Kidney (tissue), 14 donors: ENCODE data around the gene TCF4. TPM values are rescaled to one million over a fixed set of nuclear protein-coding genes. Genes with fewer than 3 reads are reported as not detected.

Source experiments
- DNase-seq, 5 donors: peaks; one replicate each; pipeline ENCODE4 v3.0.0-alpha.2; 2013 to 2020
- FAIRE-seq: peaks from 2 replicates; lab custom pipeline; 2012; peaks lifted over from hg19 to GRCh38; lab: Jason Lieb, UNC
- H3K27ac ChIP-seq, 2 donors: one replicate each; pipeline ENCODE4 v1.7.0; 2013; ENCODE audit warnings: low read depth in 2 of 2, low read length in 2 of 2, inconsistent platforms in 1 of 2
- H3K27me3 ChIP-seq: one replicate; pipeline ENCODE4 v1.7.1; 2013; ENCODE audit warnings: low read length, inconsistent platforms; ENCODE audit not compliant: control insufficient read depth, insufficient read depth
- H3K36me3 ChIP-seq, 3 donors: one replicate each; pipeline versions ENCODE4 v1.7.0 to v1.7.1; 2013; ENCODE audit warnings: low read length in 3 of 3, control low read depth in 1 of 3, inconsistent platforms in 1 of 3; ENCODE audit not compliant: insufficient read depth in 3 of 3, control insufficient read depth in 2 of 3
- H3K4me1 ChIP-seq, 3 donors: one replicate each; pipeline versions ENCODE4 v1.7.0 to v1.7.1; 2013; ENCODE audit warnings: low read length in 3 of 3, inconsistent platforms in 1 of 3, low read depth in 1 of 3; ENCODE audit not compliant: control insufficient read depth in 2 of 3, insufficient read depth in 2 of 3
- H3K4me3 ChIP-seq, 3 donors: one replicate each; pipeline versions ENCODE4 v1.7.0 to v1.8.1; 2013; ENCODE audit warnings: low read length in 3 of 3, control low read depth in 1 of 3, inconsistent platforms in 1 of 3
- H3K9ac ChIP-seq, 3 donors: one replicate each; pipeline versions ENCODE4 v1.7.0 to v1.7.1; 2013; ENCODE audit warnings: low read length in 3 of 3, control low read depth in 1 of 3, inconsistent platforms in 1 of 3
- H3K9me3 ChIP-seq, 3 donors: one replicate each; pipeline versions ENCODE4 v1.7.0 to v1.7.1; 2013; ENCODE audit warnings: low read length in 3 of 3, control low read depth in 1 of 3, inconsistent platforms in 1 of 3; ENCODE audit not compliant: control insufficient read depth in 2 of 3, insufficient read depth in 1 of 3
- intact Hi-C: fragments of 100-400 bp; cut with DNase I; formaldehyde crosslinking; loops from one replicate; pipeline ENCODE4 v1.11.1; 2022
- polyA plus RNA-seq: library from polyadenylated mRNA; stranded (reverse); fragments of 350-450 nt; fragmentation: Illumina TruSeq; extraction: RNeasy Lipid Tissue Mini Kit (QIAGEN cat#74804); gene quantifications from one replicate; pipeline ENCODE4 v1.2.3, GENCODE V29; 2014; ENCODE audit warnings: low read depth, low replicate concordance; ENCODE audit not compliant: insufficient read depth
- total RNA-seq: library from RNA; stranded (reverse); fragmentation: NEBNext Ultra II Directional; extraction: Animal tissue kit (Norgen Biotek cat#: 25700); gene quantifications from one replicate; pipeline ENCODE4 v1.2.1, GENCODE V29; 2021
- TF ChIP-seq, protein P1 (sequence below): IDR thresholded peaks from 3 replicates; pipeline ENCODE4 v1.5.1; 2012; ENCODE audit warnings: mild to moderate bottlenecking, moderate library complexity, borderline replicate concordance; ENCODE audit not compliant: insufficient read depth; ENCODE audit errors: extremely low read depth
- donor health status: control.
- donor health status: control.
- donor health status: control.
- donor health status: control.
- donor health status: control.
- donor health status: DM: yes; HTN: yes; CAD: no.
- donor health status: Normal renal cell carcinoma (clear cell type).

TCF4 gene
- total and polyA plus RNA-seq, 2 donors from 2014 or later: 4.4 to 60.3 TPM

GRCh38 chr18:55224086-55224625 lies 363.8 kb downstream of the TCF4 start:
- intact Hi-C loops: no loop called here
- TF ChIP-seq, protein P1, sequence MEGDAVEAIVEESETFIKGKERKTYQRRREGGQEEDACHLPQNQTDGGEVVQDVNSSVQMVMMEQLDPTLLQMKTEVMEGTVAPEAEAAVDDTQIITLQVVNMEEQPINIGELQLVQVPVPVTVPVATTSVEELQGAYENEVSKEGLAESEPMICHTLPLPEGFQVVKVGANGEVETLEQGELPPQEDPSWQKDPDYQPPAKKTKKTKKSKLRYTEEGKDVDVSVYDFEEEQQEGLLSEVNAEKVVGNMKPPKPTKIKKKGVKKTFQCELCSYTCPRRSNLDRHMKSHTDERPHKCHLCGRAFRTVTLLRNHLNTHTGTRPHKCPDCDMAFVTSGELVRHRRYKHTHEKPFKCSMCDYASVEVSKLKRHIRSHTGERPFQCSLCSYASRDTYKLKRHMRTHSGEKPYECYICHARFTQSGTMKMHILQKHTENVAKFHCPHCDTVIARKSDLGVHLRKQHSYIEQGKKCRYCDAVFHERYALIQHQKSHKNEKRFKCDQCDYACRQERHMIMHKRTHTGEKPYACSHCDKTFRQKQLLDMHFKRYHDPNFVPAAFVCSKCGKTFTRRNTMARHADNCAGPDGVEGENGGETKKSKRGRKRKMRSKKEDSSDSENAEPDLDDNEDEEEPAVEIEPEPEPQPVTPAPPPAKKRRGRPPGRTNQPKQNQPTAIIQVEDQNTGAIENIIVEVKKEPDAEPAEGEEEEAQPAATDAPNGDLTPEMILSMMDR: no peak
- no peaks in the 10 kb centered on the region for H3K27me3 ChIP-seq

GRCh38 chr18:55221622-55222021 lies 366.4 kb downstream of the TCF4 start:
- no peaks in the 10 kb centered on the region for H3K27me3 ChIP-seq
- no peaks in the 10 kb centered on the region for H3K36me3 ChIP-seq
- no peak overlapping the region for H3K4me3 ChIP-seq
- intact Hi-C loops: no loop called here
- TF ChIP-seq, protein P1: no peak
- H3K9ac ChIP-seq: no peak overlapping the region
- no peaks in the 10 kb centered on the region for H3K4me1 ChIP-seq
- H3K27ac ChIP-seq: no peak overlapping the region
- DNase-seq: no peak
- H3K9me3 ChIP-seq: no peaks in the 10 kb centered on the region
- no peak for FAIRE-seq

More at GRCh38 chr18:55224086-55224625, 363.8 kb downstream of the TCF4 start:
- Histone ChIP-seq H3K27ac (no peak overlapping the region), H3K4me3 (no peak overlapping the region), H3K36me3 (no peaks in the 10 kb centered on the region), H3K4me1 (no peaks in the 10 kb centered on the region), H3K9me3 (no peaks in the 10 kb centered on the region), H3K9ac (no peak overlapping the region)
- no peak for DNase-seq
- no peak for FAIRE-seq

DNA sequence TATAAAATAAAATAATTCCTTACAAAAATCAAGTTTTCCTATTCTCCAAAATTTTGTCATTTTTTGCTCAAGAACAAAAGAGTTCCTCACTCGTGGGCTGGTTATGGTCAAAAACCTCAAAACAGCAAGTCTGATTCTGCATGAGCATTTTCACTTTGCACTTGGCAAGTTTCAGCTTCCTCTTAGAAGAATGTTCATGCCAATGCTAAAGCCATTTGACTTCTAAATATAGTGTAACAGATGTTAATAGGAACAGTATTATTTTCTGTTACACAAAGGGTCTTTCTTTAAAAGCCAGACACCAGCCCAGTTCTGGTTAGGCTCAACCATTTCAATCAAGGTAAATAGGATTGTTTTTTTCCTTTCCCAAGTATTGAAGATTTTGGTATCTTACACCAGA lies 367.5 kb downstream of the TCF4 start:
- intact Hi-C loops: no loop called here
- no peaks in the 10 kb centered on the region for H3K36me3 ChIP-seq
- DNase-seq (no peak), FAIRE-seq (no peak)
- no peaks in the 10 kb centered on the region for H3K27me3 ChIP-seq
- no peaks in the 10 kb centered on the region for H3K4me1 ChIP-seq
- H3K4me3 ChIP-seq: no peak overlapping the region
- no peak overlapping the region for H3K27ac ChIP-seq
- H3K9ac ChIP-seq: no peak overlapping the region
- TF ChIP-seq, protein P1: no peak
- no peaks in the 10 kb centered on the region for H3K9me3 ChIP-seq

DNA sequence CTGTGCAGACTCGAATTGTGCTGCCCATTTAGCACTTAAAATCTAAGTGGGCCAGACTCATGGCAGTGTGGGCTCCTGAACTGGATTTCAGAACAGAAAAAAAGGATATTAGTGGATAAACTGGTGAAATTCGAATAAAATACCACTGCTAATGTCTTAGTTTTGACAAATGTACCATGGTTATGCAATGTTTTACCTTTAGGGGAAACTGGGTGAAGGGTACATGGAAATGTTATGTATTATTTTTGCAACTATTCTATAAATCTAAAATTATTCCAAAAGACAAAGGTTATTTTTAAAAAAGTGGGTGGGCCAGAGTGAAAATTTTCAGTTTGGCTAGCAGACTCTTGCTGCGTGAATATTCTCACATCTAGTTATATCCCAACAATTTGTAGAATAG lies 368.2 kb downstream of the TCF4 start:
- intact Hi-C loops: no loop called here
- TF ChIP-seq, protein P1: no peak
- no peak overlapping the region for H3K9ac ChIP-seq
- H3K27me3 ChIP-seq: no peaks in the 10 kb centered on the region
- no peaks in the 10 kb centered on the region for H3K4me1 ChIP-seq
- no peak overlapping the region for H3K27ac ChIP-seq
- no peak for FAIRE-seq
- no peak overlapping the region for H3K4me3 ChIP-seq
- no peaks in the 10 kb centered on the region for H3K9me3 ChIP-seq
- no peaks in the 10 kb centered on the region for H3K36me3 ChIP-seq
- no peak for DNase-seq
